BJ (cell line): ENCODE data around the gene PDE4A. TPM values are rescaled to one million over a fixed set of nuclear protein-coding genes. Genes with fewer than 3 reads are reported as not detected.
"Not testable (repeated sequence)": the region's sequence is repeated elsewhere in the genome, so short reads cannot be mapped to it uniquely, and the experiment has no call there.

ENCODE experiments used
- CTCF ChIA-PET: fragments of 350-600 bp; formaldehyde crosslinking; extraction: SDS; loops from one replicate; lab custom pipeline; 2021; ENCODE audit warnings: antibody characterized with exemption, inconsistent platforms; lab: Yijun Ruan, JAX
- POLR2A ChIA-PET: fragments of 300-600 bp; sonication (Branson Sonifier 250); formaldehyde crosslinking; extraction: SDS; loops from one replicate; lab custom pipeline; 2021; ENCODE audit warnings: antibody characterized with exemption; lab: Charles Lee
- DNase-seq: peaks from one replicate; pipeline ENCODE4 v3.0.0-alpha.2; 2011; ENCODE audit warnings: low read depth
- H3K27me3 ChIP-seq: 2 replicates; pipeline ENCODE4 v1.6.0; 2011; ENCODE audit warnings: low read length; ENCODE audit not compliant: control insufficient read depth, insufficient read depth
- H3K36me3 ChIP-seq: 2 replicates; pipeline ENCODE4 v1.5.1; 2011; ENCODE audit warnings: low read length; ENCODE audit not compliant: control insufficient read depth, insufficient read depth
- H3K4me3 ChIP-seq: 2 replicates; pipeline ENCODE4 v1.5.1; 2011; ENCODE audit warnings: low read depth, mild to moderate bottlenecking, control low read depth, low read length
- polyA plus RNA-seq: library from polyadenylated mRNA; depleted of rRNA; stranded (reverse); fragments of >200 nt; gene quantifications from 2 replicates; pipeline ENCODE4 v1.2.3, GENCODE V29; 2011
- TF ChIP-seq, protein P1 (sequence below): IDR thresholded peaks from 2 replicates; pipeline ENCODE4 v1.5.1; 2011; ENCODE audit warnings: low read depth, mild to moderate bottlenecking, control low read depth, inconsistent platforms, low read length, moderate library complexity; ENCODE audit not compliant: insufficient read depth

The PDE4A gene
- polyA plus RNA-seq, 1 experiment: 4.2 TPM

DNA sequence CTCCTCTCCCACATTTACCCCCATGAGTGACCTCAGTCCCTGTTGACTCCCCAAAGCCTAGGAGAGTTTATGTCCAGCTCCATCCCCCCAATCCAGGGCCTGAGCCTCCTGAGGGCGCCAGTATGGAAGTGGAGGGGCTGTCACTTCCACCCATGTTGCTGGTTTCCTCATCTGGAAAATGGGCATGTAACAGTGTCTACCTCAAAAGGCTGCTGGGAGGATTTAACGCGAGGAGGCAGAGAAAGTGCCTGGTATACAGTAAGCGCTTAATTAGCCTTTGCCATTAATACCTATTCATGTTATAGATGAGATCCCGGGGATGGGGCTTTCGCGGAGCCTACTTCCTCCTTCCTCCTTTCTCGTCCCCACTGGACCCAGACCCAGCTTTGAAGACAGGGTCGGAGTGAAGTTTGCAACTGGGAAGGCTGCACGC, 40.4 kb upstream of the PDE4A start:
- ChIA-PET CTCF (interaction anchor here (0.6 to 11.7 kb wide), 10 partner anchors 9 to 379 kb away, joined by 3 to 228 read pairs (median 4); partner anchors contain the start of gene ICAM1), POLR2A (interaction anchor here (0.6 to 0.7 kb wide), 2 partner anchors 483 to 545 kb away, joined by 3 to 4 read pairs; no protein-coding TSS in a partner anchor)
- no peak for DNase-seq
- TF ChIP-seq, protein P1, sequence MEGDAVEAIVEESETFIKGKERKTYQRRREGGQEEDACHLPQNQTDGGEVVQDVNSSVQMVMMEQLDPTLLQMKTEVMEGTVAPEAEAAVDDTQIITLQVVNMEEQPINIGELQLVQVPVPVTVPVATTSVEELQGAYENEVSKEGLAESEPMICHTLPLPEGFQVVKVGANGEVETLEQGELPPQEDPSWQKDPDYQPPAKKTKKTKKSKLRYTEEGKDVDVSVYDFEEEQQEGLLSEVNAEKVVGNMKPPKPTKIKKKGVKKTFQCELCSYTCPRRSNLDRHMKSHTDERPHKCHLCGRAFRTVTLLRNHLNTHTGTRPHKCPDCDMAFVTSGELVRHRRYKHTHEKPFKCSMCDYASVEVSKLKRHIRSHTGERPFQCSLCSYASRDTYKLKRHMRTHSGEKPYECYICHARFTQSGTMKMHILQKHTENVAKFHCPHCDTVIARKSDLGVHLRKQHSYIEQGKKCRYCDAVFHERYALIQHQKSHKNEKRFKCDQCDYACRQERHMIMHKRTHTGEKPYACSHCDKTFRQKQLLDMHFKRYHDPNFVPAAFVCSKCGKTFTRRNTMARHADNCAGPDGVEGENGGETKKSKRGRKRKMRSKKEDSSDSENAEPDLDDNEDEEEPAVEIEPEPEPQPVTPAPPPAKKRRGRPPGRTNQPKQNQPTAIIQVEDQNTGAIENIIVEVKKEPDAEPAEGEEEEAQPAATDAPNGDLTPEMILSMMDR: no peak
- Histone ChIP-seq H3K27me3 (no peaks in the 10 kb centered on the region), H3K36me3 (peaks cover 5% of the 10 kb centered on the region), H3K4me3 (peak overlapping the region; percentile 87)

GRCh38 chr19:10380313-10381102, 39.8 kb upstream of the PDE4A start, which contains the start of gene TYK2:
Gene TYK2 (minus strand): TSS chr19:10380572. CDS start chr19:10378406, 2,166 bp downstream.
- Histone ChIP-seq H3K4me3 (peak within 1 kb of the TSS; percentile 87), H3K27me3 (no peaks in the 10 kb centered on the region), H3K36me3 (peaks cover 5% of the 10 kb centered on the region)
- ChIA-PET CTCF (interaction anchor here (0.6 to 11.7 kb wide), 7 partner anchors 8 to 319 kb away, joined by 3 to 228 read pairs (median 4); partner anchors contain the start of gene ICAM1), POLR2A (interaction anchor here (0.6 to 0.7 kb wide), 4 partner anchors 22 to 545 kb away, joined by 3 to 5 read pairs (median 4); no protein-coding TSS in a partner anchor)
- peak; percentile 93 for DNase-seq
- TF ChIP-seq, protein P1: no peak

- H3K4me3 ChIP-seq, H3K36me3 ChIP-seq, DNase-seq, H3K27me3 ChIP-seq, POLR2A ChIA-PET: not testable (repeated sequence)
- CTCF ChIA-PET: interaction anchor here (1.1 to 11.7 kb wide), 5 partner anchors 8 to 125 kb away, joined by 3 to 228 read pairs (median 6); partner anchors contain the start of gene ICAM1
Observed at GRCh38 chr19:10383223-10383499, 37.2 kb upstream of the PDE4A start.

- POLR2A ChIA-PET: no interaction called here
- CTCF ChIA-PET: interaction anchor here (1.7 to 11.7 kb wide), 2 partner anchors 116 to 126 kb away, joined by 7 to 228 read pairs; partner anchors contain the start of gene ICAM1
- TF ChIP-seq, protein P1: no peak
- Histone ChIP-seq H3K4me3 (no peak overlapping the region), H3K36me3 (no peaks in the 10 kb centered on the region), H3K27me3 (no peaks in the 10 kb centered on the region)
- no peak for DNase-seq
Observed at GRCh38 chr19:10384580-10384979, 35.8 kb upstream of the PDE4A start.

GRCh38 chr19:10388957-10389356, 31.4 kb upstream of the PDE4A start:
- TF ChIP-seq, protein P1: peak; percentile 93
- no peak for DNase-seq
- Histone ChIP-seq H3K36me3 (peaks cover 18% of the 10 kb centered on the region), H3K4me3 (no peak overlapping the region), H3K27me3 (no peaks in the 10 kb centered on the region)
- POLR2A ChIA-PET: interaction anchor here (1.0 kb wide), 1 partner anchor 119 kb away, joined by 5 read pairs; no protein-coding TSS in a partner anchor
- CTCF ChIA-PET: interaction anchor here (0.6 to 11.7 kb wide), 27 partner anchors 9 to 458 kb away, joined by 3 to 228 read pairs (median 5); partner anchors contain the start of genes CDC37, ICAM1, ICAM5 and MRPL4
